PC-9 (cell line): ENCODE data around the gene STAP2. TPM values are rescaled to one million over a fixed set of nuclear protein-coding genes. Genes with fewer than 3 reads are reported as not detected.

Source experiments
- BruUV-seq: library from RNA; stranded (reverse); fragments of 400-500 nt; replicated peaks from 2 replicates; lab custom pipeline; 2021; lab: Mats Ljungman, UMichigan
- CTCF ChIA-PET: fragments of 300-600 bp; sonication (Branson Sonifier 250); formaldehyde crosslinking; loops from one replicate; lab custom pipeline; 2022; ENCODE audit warnings: antibody characterized with exemption; lab: Charles Lee
- POLR2A ChIA-PET: fragments of 300-600 bp; sonication (Branson Sonifier 250); formaldehyde crosslinking; loops from one replicate; lab custom pipeline; 2022; ENCODE audit warnings: antibody characterized with exemption; ENCODE audit not compliant: unreplicated experiment; lab: Charles Lee
- DNase-seq, 2 experiments: peaks; one replicate each; pipeline versions ENCODE4 v3.0.0 to v3.0.0-alpha.2; 2015 to 2022; ENCODE audit warnings: mixed read lengths in 1 of 2
- H2AFZ ChIP-seq: fragments of 200-600 bp; sonication (generic); 2 replicates; pipeline ENCODE4 v1.8.1; 2017; ENCODE audit warnings: antibody characterized with exemption
- H3F3A ChIP-seq: fragments of 200-600 bp; sonication (generic); 2 replicates; pipeline ENCODE4 v1.8.1; 2017; ENCODE audit warnings: antibody characterized with exemption, mild to moderate bottlenecking, low read depth; ENCODE audit not compliant: insufficient read depth
- H3K27ac ChIP-seq: fragments of 200-600 bp; sonication (generic); 2 replicates; pipeline ENCODE4 v1.6.1; 2016; ENCODE audit warnings: mixed run types
- H3K27me3 ChIP-seq: fragments of 200-600 bp; sonication (generic); 2 replicates; pipeline ENCODE4 v1.6.1; 2016; ENCODE audit warnings: low read depth, mixed run types; ENCODE audit not compliant: insufficient read depth
- H3K36me3 ChIP-seq: fragments of 200-600 bp; sonication (generic); 2 replicates; pipeline ENCODE4 v1.6.1; 2016; ENCODE audit warnings: low read depth, mixed run types
- H3K4me1 ChIP-seq: fragments of 200-600 bp; sonication (generic); replicated peaks from 2 replicates; pipeline ENCODE4 v1.6.1; 2016; ENCODE audit warnings: mixed run types; ENCODE audit not compliant: insufficient read depth
- H3K4me2 ChIP-seq: fragments of 200-600 bp; sonication (generic); 2 replicates; pipeline ENCODE4 v1.6.1; 2017; ENCODE audit warnings: mixed run types
- H3K4me3 ChIP-seq: fragments of 200-600 bp; sonication (generic); 2 replicates; pipeline ENCODE4 v1.6.1; 2016; ENCODE audit warnings: mixed run types
- H3K79me2 ChIP-seq: fragments of 200-600 bp; sonication (generic); 2 replicates; pipeline ENCODE4 v1.6.1; 2017; ENCODE audit warnings: low read depth, mixed run types
- H3K9me2 ChIP-seq: fragments of 200-600 bp; sonication (generic); 2 replicates; pipeline ENCODE4 v1.8.1; 2017; ENCODE audit warnings: mild to moderate bottlenecking; ENCODE audit not compliant: insufficient read depth
- H3K9me3 ChIP-seq: fragments of 200-600 bp; sonication (generic); 2 replicates; pipeline ENCODE4 v1.8.1; 2016; ENCODE audit warnings: low read depth; ENCODE audit not compliant: insufficient read depth
- H4K20me1 ChIP-seq: fragments of 200-600 bp; sonication (generic); 2 replicates; pipeline ENCODE4 v1.8.1; 2017; ENCODE audit not compliant: insufficient read depth
- CTCF ChIP-seq: fragments of 200-600 bp; sonication (generic); conservative IDR thresholded peaks from 2 replicates; pipeline ENCODE4 v1.6.1; 2017; ENCODE audit warnings: mixed run types, antibody characterized with exemption, mild to moderate bottlenecking, moderate library complexity
- EZH2 ChIP-seq: fragments of 200-600 bp; sonication (generic); IDR thresholded peaks from 2 replicates; pipeline ENCODE4 v1.8.0; 2017; ENCODE audit warnings: antibody characterized with exemption, low read depth
- intact Hi-C: fragments of 100-400 bp; cut with micrococcal nuclease; formaldehyde crosslinking; loops from one replicate; pipeline ENCODE4 v1.10.0; 2022; ENCODE audit not compliant: unreplicated experiment
- total RNA-seq: library from RNA; stranded (reverse); gene quantifications from 2 replicates; pipeline ENCODE4 v1.2.3, GENCODE V29; 2021

STAP2 gene
- total RNA-seq, 1 experiment from 2014 or later: 29.8 TPM

GRCh38 chr19:4374498-4375163, 36.0 kb upstream of the STAP2 start:
- H3K27me3 ChIP-seq: no peaks in the 10 kb centered on the region
- intact Hi-C loops: loop anchor here (1.0 to 10.0 kb wide), 4 partner anchors 14 to 387 kb away; partner anchors contain the start of genes DPP9, EEF2 and SH3GL1
- TF ChIP-seq CTCF: 0 out of 2 replicates have a peak, but pooled peaks have one; percentile 23
- no peak for TF ChIP-seq EZH2
- peak; percentile 84 to 87 for DNase-seq
- peaks cover 9% of the 10 kb centered on the region for H4K20me1 ChIP-seq
- H2AFZ ChIP-seq: no peak overlapping the region
- no peaks in the 10 kb centered on the region for H3K9me3 ChIP-seq
- no peaks in the 10 kb centered on the region for H3K36me3 ChIP-seq
- no peaks in the 10 kb centered on the region for H3K9me2 ChIP-seq
- BruUV-seq: no TSS peak
- H3K4me1 ChIP-seq: peaks cover 62% of the 10 kb centered on the region
- peak overlapping the region; percentile 95 for H3K27ac ChIP-seq
- H3K4me2 ChIP-seq: peak overlapping the region; percentile 80
- POLR2A ChIA-PET: interaction anchor here (0.7 kb wide), 4 partner anchors 32 to 612 kb away, joined by 3 to 5 read pairs (median 3); partner anchors contain the start of gene MRPL54
- H3F3A ChIP-seq: peaks cover 51% of the 10 kb centered on the region
- H3K4me3 ChIP-seq: peak overlapping the region; percentile 42; the same call in 1 of the 2 replicates
- CTCF ChIA-PET: interaction anchor here (0.8 to 1.1 kb wide), 2 partner anchors 14 to 27 kb away, joined by 3 to 5 read pairs; partner anchors contain the start of gene CHAF1A
- peaks cover 30% of the 10 kb centered on the region for H3K79me2 ChIP-seq

GRCh38 chr19:4373601-4374497, 35.2 kb upstream of the STAP2 start:
- Histone ChIP-seq H3K79me2 (peaks cover 29% of the 10 kb centered on the region), H3K9me2 (no peaks in the 10 kb centered on the region), H2AFZ (no peak overlapping the region), H3K4me3 (no peak overlapping the region), H3K27ac (peak overlapping the region; percentile 95), H4K20me1 (peaks cover 3% of the 10 kb centered on the region), H3K27me3 (no peaks in the 10 kb centered on the region), H3K36me3 (no peaks in the 10 kb centered on the region), H3K4me1 (peaks cover 56% of the 10 kb centered on the region), H3K9me3 (no peaks in the 10 kb centered on the region), H3F3A (peaks cover 47% of the 10 kb centered on the region), H3K4me2 (peak overlapping the region; percentile 80)
- no peak for TF ChIP-seq CTCF
- intact Hi-C loops: loop anchor here (2.0 to 10.0 kb wide), 2 partner anchors 15 to 351 kb away; partner anchors contain the start of gene DPP9
- no peak for DNase-seq
- CTCF ChIA-PET: no interaction called here
- POLR2A ChIA-PET: no interaction called here
- TSS peak; percentile 67 for BruUV-seq

GRCh38 chr19:4373013-4373367, 34.4 kb upstream of the STAP2 start:
- H3K9me2 ChIP-seq: no peaks in the 10 kb centered on the region
- H3F3A ChIP-seq: peaks cover 38% of the 10 kb centered on the region
- no peak overlapping the region for H3K4me3 ChIP-seq
- CTCF ChIA-PET: no interaction called here
- H2AFZ ChIP-seq: no peak overlapping the region
- peaks cover 48% of the 10 kb centered on the region for H3K4me1 ChIP-seq
- intact Hi-C loops: loop anchor here (10.0 kb wide), 1 partner anchor 352 kb away; the partner anchor contains the start of gene DPP9
- H3K36me3 ChIP-seq: no peaks in the 10 kb centered on the region
- no peaks in the 10 kb centered on the region; the same call in none of the 2 replicates for H4K20me1 ChIP-seq
- peaks cover 20% of the 10 kb centered on the region for H3K79me2 ChIP-seq
- H3K27me3 ChIP-seq: no peaks in the 10 kb centered on the region
- POLR2A ChIA-PET: no interaction called here
- TF ChIP-seq CTCF (no peak), EZH2 (no peak)
- no TSS peak for BruUV-seq
- no peak for DNase-seq
- H3K9me3 ChIP-seq: no peaks in the 10 kb centered on the region
- H3K27ac ChIP-seq: no peak overlapping the region
- H3K4me2 ChIP-seq: no peak overlapping the region
